Endothelial cell of umbilical vein (primary cell): ENCODE results near the gene KCNF1. TPM values are rescaled to one million over a fixed set of nuclear protein-coding genes. Genes with fewer than 3 reads are reported as not detected.

ENCODE experiments used
- BruUV-seq: library from RNA; stranded (reverse); fragments of 400-500 nt; replicated peaks from 2 replicates; lab custom pipeline; 2021; lab: Mats Ljungman, UMichigan
- CTCF ChIA-PET: fragments of 300-600, 350-600 bp; sonication (Branson Sonifier 250); formaldehyde crosslinking; loops from one replicate; lab custom pipeline; 2021; ENCODE audit warnings: antibody characterized with exemption, inconsistent platforms; lab: Charles Lee
- POLR2A ChIA-PET: fragments of 300-600, 350-600 bp; sonication (Branson Sonifier 250); formaldehyde crosslinking; loops from one replicate; lab custom pipeline; 2021; ENCODE audit warnings: antibody characterized with exemption, inconsistent platforms; lab: Charles Lee
- DNase-seq: peaks from one replicate; pipeline ENCODE4 v3.0.0-alpha.2; 2011; ENCODE audit warnings: low read depth, low spot score
- FAIRE-seq: peaks from 2 replicates; lab custom pipeline; 2011; peaks lifted over from hg19 to GRCh38; lab: Jason Lieb, UNC
- H2AFZ ChIP-seq: 2 replicates; pipeline ENCODE4 v1.6.0; 2012; ENCODE audit warnings: low read depth, low read length, control low read depth, inconsistent platforms
- H3K27ac ChIP-seq: 2 replicates; pipeline ENCODE4 v1.5.1; 2011; ENCODE audit warnings: low read depth, mild to moderate bottlenecking, control low read depth, low read length, moderate library complexity; ENCODE audit not compliant: insufficient read depth
- H3K27me3 ChIP-seq, 2 experiments: 2 replicates each; pipeline versions ENCODE4 v1.6.0 to v1.6.1; 2011; ENCODE audit warnings: low read length in 2 of 2, mixed read lengths in 1 of 2; ENCODE audit not compliant: control insufficient read depth in 2 of 2, insufficient read depth in 2 of 2
- H3K36me3 ChIP-seq, 2 experiments: 2 replicates in 1 of 2; 3 replicates in 1 of 2; pipeline ENCODE4 v1.5.1; 2011; ENCODE audit warnings: low read length in 2 of 2, mild to moderate bottlenecking in 1 of 2, moderate library complexity in 1 of 2; ENCODE audit not compliant: control insufficient read depth in 2 of 2, insufficient read depth in 2 of 2; ENCODE audit errors: extremely low read depth in 1 of 2
- H3K4me1 ChIP-seq: 3 replicates; pipeline ENCODE4 v1.5.1; 2011; ENCODE audit warnings: mild to moderate bottlenecking, low read length; ENCODE audit not compliant: control insufficient read depth, insufficient read depth; ENCODE audit errors: extremely low read depth
- H3K4me2 ChIP-seq: 2 replicates; pipeline ENCODE4 v1.6.1; 2011; ENCODE audit warnings: low read length, control low read depth, mixed read lengths; ENCODE audit not compliant: insufficient read depth
- H3K4me3 ChIP-seq, 3 experiments: fragments of 200-600 bp in 1 of 3; sonication (generic), shearing (Covaris generic) in 1 of 3; replicated peaks in 1 of 3; 2 replicates each; pipeline ENCODE4 v1.5.1; 2011 to 2016; ENCODE audit warnings: control low read depth in 3 of 3, low read length in 3 of 3, mild to moderate bottlenecking in 2 of 3, inconsistent platforms in 1 of 3, low read depth in 1 of 3, moderate library complexity in 1 of 3; ENCODE audit not compliant: insufficient read depth in 1 of 3
- H3K79me2 ChIP-seq: 2 replicates; pipeline ENCODE4 v1.6.0; 2012; ENCODE audit warnings: low read length, inconsistent platforms; ENCODE audit not compliant: control insufficient read depth, insufficient read depth
- H3K9ac ChIP-seq: replicated peaks from 2 replicates; pipeline ENCODE3; 2011; ENCODE audit warnings: low read length, control low read depth; ENCODE audit not compliant: insufficient read depth; ENCODE audit errors: extremely low read depth
- H3K9me1 ChIP-seq: replicated peaks from 3 replicates; pipeline ENCODE4 v1.6.0; 2011; ENCODE audit warnings: mild to moderate bottlenecking, low read length; ENCODE audit not compliant: control insufficient read depth, insufficient read depth; ENCODE audit errors: extremely low read depth
- H3K9me3 ChIP-seq: replicated peaks from 2 replicates; pipeline ENCODE4 v1.5.1; 2012; ENCODE audit warnings: low read length, inconsistent platforms; ENCODE audit not compliant: control insufficient read depth, insufficient read depth
- H4K20me1 ChIP-seq: replicated peaks from 2 replicates; pipeline ENCODE3; 2011; ENCODE audit warnings: mild to moderate bottlenecking, low read length; ENCODE audit not compliant: control insufficient read depth, insufficient read depth; ENCODE audit errors: extremely low read depth
- EZH2 ChIP-seq: IDR thresholded peaks from 2 replicates; pipeline ENCODE4 v1.6.1; 2012; ENCODE audit warnings: borderline replicate concordance, low read depth, mild to moderate bottlenecking, moderate library complexity, low read length, inconsistent platforms; ENCODE audit not compliant: severe bottlenecking
- FOS ChIP-seq: IDR thresholded peaks from 2 replicates; pipeline ENCODE4 v1.6.1; 2011; ENCODE audit warnings: mild to moderate bottlenecking, low read length, moderate library complexity, borderline replicate concordance; ENCODE audit not compliant: insufficient read depth
- GATA2 ChIP-seq: IDR thresholded peaks from 2 replicates; pipeline ENCODE4 v1.7.0; 2011; ENCODE audit warnings: low read depth, mild to moderate bottlenecking, moderate library complexity, mixed read lengths, low read length; ENCODE audit not compliant: insufficient read length, insufficient read depth
- JUN ChIP-seq: IDR thresholded peaks from 2 replicates; pipeline ENCODE4 v1.6.1; 2011; ENCODE audit warnings: borderline replicate concordance, low read depth; ENCODE audit not compliant: insufficient read length, insufficient read depth
- MAX ChIP-seq: IDR thresholded peaks from 2 replicates; pipeline ENCODE4 v1.6.1; 2011; ENCODE audit not compliant: insufficient read depth, insufficient read length
- MYC ChIP-seq: IDR thresholded peaks from one replicate; pipeline ENCODE4 v1.6.1; 2011; ENCODE audit warnings: mild to moderate bottlenecking, low read depth, low read length
- POLR2AphosphoS5 ChIP-seq: IDR thresholded peaks from 2 replicates; pipeline ENCODE4 v1.6.1; 2012; ENCODE audit warnings: low read depth, mild to moderate bottlenecking, control low read depth, low read length, moderate library complexity; ENCODE audit not compliant: insufficient read depth
- dilution Hi-C: fragments of 300-500 bp; cut with MboI; formaldehyde crosslinking; loops from one replicate; pipeline ENCODE4 v1.15.0; 2019; ENCODE audit warnings: low sequenced_read_pairs; ENCODE audit not compliant: extremely low pct_ligation_motif_present
- intact Hi-C: fragments of 100-400 bp; cut with micrococcal nuclease; formaldehyde crosslinking; loops from one replicate; pipeline ENCODE4 v1.10.0; 2022
- polyA plus RNA-seq, 4 experiments: library from polyadenylated mRNA; depleted of rRNA in 3 of 4; stranded (reverse) in 3 of 4; unstranded in 1 of 4; fragments of >200 nt; gene quantifications; 2 replicates each; pipeline versions ENCODE4 v1.2.1 to v1.2.3, GENCODE V29; 2011 to 2012; ENCODE audit warnings: missing spikeins in 1 of 4
- total RNA-seq: library from RNA; stranded (reverse); gene quantifications from 2 replicates; pipeline ENCODE4 v1.2.3, GENCODE V29; 2021

The KCNF1 gene
- total and polyA plus RNA-seq, 2 donors (not counting 3 experiments of a cell fraction or from before 2014, with no cell fraction given): 0.23 to 0.42 TPM

GRCh38 chr2:10910625-10911024, 1.1 kb upstream of the KCNF1 start:
- no peak overlapping the region for H3K4me3 ChIP-seq
- peaks cover 5% of the 10 kb centered on the region for H3K4me1 ChIP-seq
- H3K9ac ChIP-seq: no peak overlapping the region
- ChIA-PET POLR2A (no interaction called here), CTCF (interaction anchor here (0.7 to 1.6 kb wide), 8 partner anchors 10 to 214 kb away, joined by 3 to 8 read pairs (median 6); no protein-coding TSS in a partner anchor)
- no TSS peak for BruUV-seq
- H3K36me3 ChIP-seq: no peaks in the 10 kb centered on the region
- intact Hi-C loops: loop anchor here (1.0 kb wide), 4 partner anchors 21 to 214 kb away; no protein-coding TSS in a partner anchor
- no peak overlapping the region for H2AFZ ChIP-seq
- FAIRE-seq (no peak), DNase-seq (no peak)
- no peaks in the 10 kb centered on the region for H3K9me3 ChIP-seq
- TF ChIP-seq JUN (no peak), FOS (no peak), MYC (no peak), POLR2AphosphoS5 (no peak), MAX (no peak), GATA2 (no peak)
- no peaks in the 10 kb centered on the region for H3K9me1 ChIP-seq
- no peaks in the 10 kb centered on the region for H4K20me1 ChIP-seq
- H3K27ac ChIP-seq: no peak overlapping the region
- H3K27me3 ChIP-seq: peaks cover 25 to 27% of the 10 kb centered on the region in 2 experiments
- no peaks in the 10 kb centered on the region for H3K79me2 ChIP-seq
- no peak overlapping the region for H3K4me2 ChIP-seq
- dilution Hi-C loops: no loop called here

- Histone ChIP-seq H3K4me3 (peak overlapping the region; percentile 9 to 25 (median 17)), H3K79me2 (no peaks in the 10 kb centered on the region), H3K9me1 (no peaks in the 10 kb centered on the region), H3K9ac (peak overlapping the region; percentile 19), H3K36me3 (no peaks in the 10 kb centered on the region), H3K27me3 (peaks cover 25 to 27% of the 10 kb centered on the region in 2 experiments), H4K20me1 (no peaks in the 10 kb centered on the region), H3K9me3 (no peaks in the 10 kb centered on the region), H2AFZ (peak overlapping the region; percentile 55), H3K27ac (no peak overlapping the region), H3K4me2 (peak overlapping the region; percentile 48), H3K4me1 (peaks cover 5% of the 10 kb centered on the region)
- intact Hi-C loops (no loop called here), dilution Hi-C loops (no loop called here)
- TF ChIP-seq MYC (no peak), EZH2 (peak; percentile 4)
- no peak for DNase-seq
- FAIRE-seq: no peak
- ChIA-PET CTCF (interaction anchor here (0.9 to 3.3 kb wide), 11 partner anchors 10 to 212 kb away, joined by 3 to 16 read pairs (median 4); no protein-coding TSS in a partner anchor), POLR2A (no interaction called here)
- BruUV-seq: no TSS peak
Measured at GRCh38 chr2:10912076-10912731, 470 bp downstream of the KCNF1 start.
